GM19468 (cell line): ENCODE measurements around the gene CLMN.
"Not testable (repeated sequence)": the region's sequence is repeated elsewhere in the genome, so short reads cannot be mapped to it uniquely, and the experiment has no call there.

Source experiments
- ATAC-seq: cut with Tn5 transposase; IDR thresholded peaks from one replicate; pipeline ENCODE4 v1.9.1; 2021; ENCODE audit warnings: mild to moderate bottlenecking, moderate library complexity, moderate number of reproducible peaks; ENCODE audit not compliant: unreplicated experiment; ENCODE audit errors: extremely low read depth

The CLMN gene

GRCh38 chr14:95292660-95293425, 26.9 kb downstream of the CLMN start:
- no peak for ATAC-seq

- ATAC-seq, result no peak
Measured at GRCh38 chr14:95291859-95292542, 27.7 kb downstream of the CLMN start.

- ATAC-seq, result no peak
Measured at GRCh38 chr14:95290871-95291431, 28.8 kb downstream of the CLMN start.

GRCh38 chr14:95290021-95290420, 29.7 kb downstream of the CLMN start:
- no peak for ATAC-seq

GRCh38 chr14:95289323-95290010, 30.2 kb downstream of the CLMN start:
- ATAC-seq, result no peak

GRCh38 chr14:95288672-95289322, 30.9 kb downstream of the CLMN start:
- ATAC-seq, result no peak

- no peak for ATAC-seq
Measured at GRCh38 chr14:95287176-95287754, 32.4 kb downstream of the CLMN start.

GRCh38 chr14:95286645-95287044, 33.1 kb downstream of the CLMN start:
- no peak for ATAC-seq

GRCh38 chr14:95285566-95285965, 34.1 kb downstream of the CLMN start:
- no peak for ATAC-seq

GRCh38 chr14:95283802-95284201, 35.9 kb downstream of the CLMN start:
- not testable (repeated sequence) for ATAC-seq

GRCh38 chr14:95282986-95283380, 36.7 kb downstream of the CLMN start:
- not testable (repeated sequence) for ATAC-seq

GRCh38 chr14:95282354-95282985, 37.2 kb downstream of the CLMN start:
- ATAC-seq, result no peak

GRCh38 chr14:95281560-95282176, 38.0 kb downstream of the CLMN start:
- no peak for ATAC-seq

- no peak for ATAC-seq
Measured at GRCh38 chr14:95275494-95275893, 44.2 kb downstream of the CLMN start.

- ATAC-seq, result no peak
Measured at GRCh38 chr14:95274874-95275273, 44.8 kb downstream of the CLMN start.

- ATAC-seq, result no peak
Measured at GRCh38 chr14:95274279-95274678, 45.4 kb downstream of the CLMN start.

- ATAC-seq, result no peak
Measured at GRCh38 chr14:95273001-95273978, 46.4 kb downstream of the CLMN start.

- no peak for ATAC-seq
Measured at GRCh38 chr14:95272057-95272456, 47.7 kb downstream of the CLMN start.
